ENCODE data around the gene NRXN3. TPM values are rescaled to one million over a fixed set of nuclear protein-coding genes. Genes with fewer than 3 reads are reported as not detected.

NRXN3 gene
- total RNA-seq, 4 donors from 2014 or later, result 4.1 to 11.9 (median 5.8) TPM

GRCh38 chr14:79325071-79325470, 1154.9 kb downstream of the NRXN3 start:
- in situ Hi-C loops (cut with MboI; ENCODE audit: low pct_ligation_motif_present in 1 of 4, low pct_unique_long_range_greater_than_20kb in 1 of 4, low sequenced_read_pairs in 3 of 4), result no loop called here
- 50 to 55% methylated on average over 2 of the region's 2 CpGs for WGBS, 2 donors (ENCODE audit: low coverage in 1 of 2)
- no peak for DNase-seq
- Histone ChIP-seq H3K4me3 (no peak overlapping the region), H3K27ac (no peak overlapping the region), H3K9me3 (no peaks in the 10 kb centered on the region), H3K4me1 (peaks cover 0 to 5% (median 0%) of the 10 kb centered on the region in 4 donors), H3K27me3 (no peaks in the 10 kb centered on the region), H3K36me3 (no peaks in the 10 kb centered on the region)
- TF ChIP-seq, protein P1, sequence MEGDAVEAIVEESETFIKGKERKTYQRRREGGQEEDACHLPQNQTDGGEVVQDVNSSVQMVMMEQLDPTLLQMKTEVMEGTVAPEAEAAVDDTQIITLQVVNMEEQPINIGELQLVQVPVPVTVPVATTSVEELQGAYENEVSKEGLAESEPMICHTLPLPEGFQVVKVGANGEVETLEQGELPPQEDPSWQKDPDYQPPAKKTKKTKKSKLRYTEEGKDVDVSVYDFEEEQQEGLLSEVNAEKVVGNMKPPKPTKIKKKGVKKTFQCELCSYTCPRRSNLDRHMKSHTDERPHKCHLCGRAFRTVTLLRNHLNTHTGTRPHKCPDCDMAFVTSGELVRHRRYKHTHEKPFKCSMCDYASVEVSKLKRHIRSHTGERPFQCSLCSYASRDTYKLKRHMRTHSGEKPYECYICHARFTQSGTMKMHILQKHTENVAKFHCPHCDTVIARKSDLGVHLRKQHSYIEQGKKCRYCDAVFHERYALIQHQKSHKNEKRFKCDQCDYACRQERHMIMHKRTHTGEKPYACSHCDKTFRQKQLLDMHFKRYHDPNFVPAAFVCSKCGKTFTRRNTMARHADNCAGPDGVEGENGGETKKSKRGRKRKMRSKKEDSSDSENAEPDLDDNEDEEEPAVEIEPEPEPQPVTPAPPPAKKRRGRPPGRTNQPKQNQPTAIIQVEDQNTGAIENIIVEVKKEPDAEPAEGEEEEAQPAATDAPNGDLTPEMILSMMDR (IDR thresholded peaks at IDR 0.05), result no peak
- TF ChIP-seq EP300 (IDR thresholded peaks at IDR 0.05; ENCODE audit: low read depth), result no peak
- intact Hi-C loops (cut with DNase I; ENCODE audit: low total_unique reads), result no loop called here

DNA sequence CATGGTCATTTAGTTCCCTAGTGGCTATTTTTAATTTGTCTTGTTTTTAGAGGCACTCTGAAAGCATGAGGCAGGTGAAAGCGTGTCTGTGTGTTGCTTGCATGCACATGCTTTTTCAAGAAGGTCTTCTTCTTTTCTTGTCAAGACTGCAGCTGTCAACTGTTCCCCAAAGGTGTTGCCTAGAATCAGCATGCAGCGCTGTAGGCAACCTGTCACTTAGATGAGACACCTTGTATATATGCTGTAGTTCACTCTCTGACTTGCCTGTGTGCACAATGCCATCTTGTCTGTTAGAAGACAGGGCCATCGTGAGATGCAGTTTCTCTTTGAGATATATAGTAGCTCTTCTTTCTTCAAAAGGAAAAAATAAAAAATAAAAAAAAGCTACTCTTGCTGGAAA, 1155.4 kb downstream of the NRXN3 start:
- no peak for TF ChIP-seq POLR2A (IDR thresholded peaks at IDR 0.05)
- TF ChIP-seq POLR2AphosphoS5 (IDR thresholded peaks at IDR 0.05), result no peak
- TF ChIP-seq, protein P1 (IDR thresholded peaks at IDR 0.05), result no peak
- no peak for TF ChIP-seq EP300 (IDR thresholded peaks at IDR 0.05; ENCODE audit: low read depth)
- H3K4me3 ChIP-seq, result no peak overlapping the region
- peaks cover 0 to 5% (median 0%) of the 10 kb centered on the region in 4 donors for H3K4me1 ChIP-seq
- H3K27ac ChIP-seq, result no peak overlapping the region
- no peak for DNase-seq
- H3K36me3 ChIP-seq, result no peaks in the 10 kb centered on the region
- no peaks in the 10 kb centered on the region for H3K27me3 ChIP-seq
- WGBS, 2 donors (ENCODE audit: low coverage in 1 of 2), result 51 to 82% methylated on average over 2 to 3 of the region's 3 CpGs
- in situ Hi-C loops (cut with MboI; ENCODE audit: low pct_ligation_motif_present in 1 of 4, low pct_unique_long_range_greater_than_20kb in 1 of 4, low sequenced_read_pairs in 3 of 4) (no loop called here), intact Hi-C loops (cut with DNase I; ENCODE audit: low total_unique reads) (no loop called here)
- no peaks in the 10 kb centered on the region for H3K9me3 ChIP-seq

- TF ChIP-seq EP300 (IDR thresholded peaks at IDR 0.05; ENCODE audit: low read depth) (no peak), POLR2AphosphoS5 (IDR thresholded peaks at IDR 0.05) (no peak), POLR2A (IDR thresholded peaks at IDR 0.05) (no peak)
- TF ChIP-seq, protein P1 (IDR thresholded peaks at IDR 0.05), result no peak
- Histone ChIP-seq H3K36me3 (no peaks in the 10 kb centered on the region), H3K4me1 (peaks cover 0 to 5% (median 0%) of the 10 kb centered on the region in 4 donors), H3K27ac (no peak overlapping the region), H3K9me3 (no peaks in the 10 kb centered on the region), H3K4me3 (no peak overlapping the region), H3K27me3 (no peaks in the 10 kb centered on the region)
- intact Hi-C loops (cut with DNase I; ENCODE audit: low total_unique reads) (no loop called here), in situ Hi-C loops (cut with MboI; ENCODE audit: low pct_ligation_motif_present in 1 of 4, low pct_unique_long_range_greater_than_20kb in 1 of 4, low sequenced_read_pairs in 3 of 4) (no loop called here)
- DNase-seq, result no peak
- 56 to 73% methylated on average over 3 of the region's 3 CpGs for WGBS, 2 donors (ENCODE audit: low coverage in 1 of 2)
Observed at GRCh38 chr14:79328863-79329262, 1158.7 kb downstream of the NRXN3 start.

- no peaks in the 10 kb centered on the region for H3K36me3 ChIP-seq
- in situ Hi-C loops (cut with MboI; ENCODE audit: low pct_ligation_motif_present in 1 of 4, low pct_unique_long_range_greater_than_20kb in 1 of 4, low sequenced_read_pairs in 3 of 4) (no loop called here), intact Hi-C loops (cut with DNase I; ENCODE audit: low total_unique reads) (no loop called here)
- no peak overlapping the region for H3K4me3 ChIP-seq
- H3K4me1 ChIP-seq, result no peaks in the 10 kb centered on the region
- no peak for DNase-seq
- 79 to 83% methylated on average over 4 of the region's 4 CpGs for WGBS, 2 donors (ENCODE audit: low coverage in 1 of 2)
- TF ChIP-seq EP300 (IDR thresholded peaks at IDR 0.05; ENCODE audit: low read depth), result no peak
- TF ChIP-seq, protein P1 (IDR thresholded peaks at IDR 0.05), result no peak
- no peak for TF ChIP-seq POLR2A (IDR thresholded peaks at IDR 0.05)
- no peak for TF ChIP-seq POLR2AphosphoS5 (IDR thresholded peaks at IDR 0.05)
- no peaks in the 10 kb centered on the region for H3K27me3 ChIP-seq
- no peaks in the 10 kb centered on the region for H3K9me3 ChIP-seq
- H3K27ac ChIP-seq, result peak overlapping the region in 1 of 4 donors; percentile 12
Observed at GRCh38 chr14:79331830-79332229, 1161.7 kb downstream of the NRXN3 start.
